D721Med (cell line): ENCODE results near the gene STK17B.

Experiments
- DNase-seq: peaks from one replicate; pipeline ENCODE4 v3.0.0; 2011; ENCODE audit warnings: low spot score; ENCODE audit not compliant: insufficient read length
- FAIRE-seq: peaks from 2 replicates; lab custom pipeline; 2011; peaks lifted over from hg19 to GRCh38; lab: Jason Lieb, UNC
- CTCF ChIP-seq: IDR thresholded peaks from 2 replicates; pipeline ENCODE4 v1.5.1; 2012; ENCODE audit warnings: mild to moderate bottlenecking, control low read depth; ENCODE audit not compliant: insufficient read depth; ENCODE audit errors: missing control alignments

The STK17B gene

DNA sequence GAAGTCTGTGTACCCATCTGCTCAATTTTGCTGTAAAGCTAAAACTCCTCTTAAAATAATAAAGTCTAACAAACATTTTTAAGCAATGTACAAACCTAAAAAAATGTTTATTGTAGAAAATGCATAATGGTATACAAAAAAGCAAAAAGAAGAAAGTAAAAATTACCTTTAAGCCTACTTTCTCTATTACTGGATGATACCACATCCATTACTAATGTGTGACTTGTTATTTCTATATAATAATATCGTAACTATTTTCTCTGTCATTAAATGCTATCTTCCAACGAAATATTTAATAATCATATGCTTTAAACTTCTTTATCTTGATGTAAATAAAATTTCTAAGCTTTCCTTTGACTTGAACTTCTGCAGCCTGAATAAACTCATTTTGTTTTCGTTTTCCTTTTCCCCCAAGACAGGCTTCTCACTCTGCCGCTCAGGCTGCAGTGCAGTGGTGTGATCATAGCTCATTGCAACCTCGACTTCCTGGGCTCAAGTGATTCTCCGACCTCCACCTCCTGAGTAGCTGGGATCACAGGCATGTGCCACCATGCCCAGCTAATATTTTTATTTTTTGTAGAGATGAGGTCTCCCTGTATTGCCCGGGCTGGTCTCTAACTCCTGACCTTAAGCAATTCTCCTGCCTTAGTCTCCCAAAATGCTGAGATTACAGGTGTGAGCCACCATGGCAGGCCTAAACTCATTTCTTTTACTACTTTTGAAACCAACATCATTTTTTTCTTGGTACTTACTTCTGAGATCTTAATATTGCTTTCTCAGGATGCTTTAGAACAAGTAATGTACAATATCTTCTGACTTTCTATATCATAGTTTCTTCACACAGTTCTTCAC is 84.6 kb downstream of the STK17B start:
- TF ChIP-seq CTCF, result no peak
- FAIRE-seq, result no peak

GRCh38 chr2:196083601-196084000 is 87.8 kb downstream of the STK17B start:
- DNase-seq (no peak), FAIRE-seq (no peak)
- TF ChIP-seq CTCF, result no peak

More for the DNA sequence above, 84.6 kb downstream of the STK17B start:
- DNase-seq, result no peak
